Measurements from ENCODE around the gene MACROD2.

DNA sequence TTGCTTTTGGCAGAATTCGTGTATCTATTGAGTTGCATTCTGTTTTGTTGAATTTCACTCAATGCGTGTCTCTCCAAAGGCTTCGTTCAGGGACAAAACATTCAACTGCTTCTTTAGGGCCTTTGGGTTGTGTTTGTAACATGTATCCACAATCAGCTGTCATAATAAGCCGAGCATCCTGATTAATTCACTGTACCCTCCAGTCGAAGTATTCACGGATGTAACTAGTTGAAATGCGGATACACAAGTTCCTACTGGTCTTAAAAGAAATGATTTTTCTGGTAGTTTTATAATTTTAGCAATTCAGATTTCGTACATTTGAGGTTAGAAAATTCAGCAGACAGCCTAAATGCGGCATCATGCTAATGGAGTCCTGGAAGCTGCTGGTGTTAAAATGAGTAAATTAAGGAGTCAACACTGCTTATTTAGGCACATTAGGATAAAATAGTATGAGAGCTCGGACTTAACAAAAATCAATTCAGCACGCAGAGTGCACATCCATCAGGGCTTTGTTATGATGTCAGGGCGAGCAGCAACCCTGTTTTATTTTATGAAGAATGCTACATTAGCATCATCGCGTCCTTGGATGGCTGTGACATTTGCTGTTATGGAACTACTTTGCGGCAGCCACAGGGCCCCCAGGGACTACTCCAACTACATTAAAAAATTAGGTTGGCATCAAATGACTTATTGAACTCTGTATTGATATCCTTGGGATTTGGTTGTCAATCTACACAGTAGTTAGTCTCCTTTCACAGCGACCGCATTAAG is 831.4 kb downstream of the MACROD2 start:
- no peak for TF ChIP-seq EZH2 (IDR thresholded peaks at IDR 0.05; ENCODE audit: borderline replicate concordance, low read length)
- TF ChIP-seq CTCF (conservative IDR thresholded peaks at IDR 0.05 in 1 of 2, IDR thresholded peaks at IDR 0.05 in 1 of 2; ENCODE audit: extremely low read depth in 1 of 2, insufficient read depth in 1 of 2, low read depth in 1 of 2, low read length in 2 of 2) = no peak

Data from mammary epithelial cell (primary cell).